HL-60 (cell line): ENCODE measurements around the gene MYO1B.

Experiments used
- DNase-seq, 2 experiments: peaks; one replicate each; pipeline ENCODE4 v3.0.0-alpha.2; 2010 to 2020; ENCODE audit warnings: low read depth in 1 of 2, low spot score in 1 of 2
- H3K27ac ChIP-seq: fragments of 250-450 bp; sonication (Bioruptor Pico); replicated peaks from 2 replicates; pipeline ENCODE4 v1.5.1; 2020; ENCODE audit warnings: mild to moderate bottlenecking, moderate library complexity
- H3K27me3 ChIP-seq: fragments of 250-450 bp; sonication (Bioruptor Pico); 2 replicates; pipeline ENCODE4 v1.5.1; 2021; ENCODE audit warnings: mild to moderate bottlenecking, moderate library complexity; ENCODE audit not compliant: insufficient read depth, poor library complexity, severe bottlenecking
- H3K4me3 ChIP-seq: replicated peaks from 2 replicates; pipeline ENCODE4 v1.5.1; 2011; ENCODE audit warnings: mild to moderate bottlenecking, control low read depth, low read length; ENCODE audit not compliant: insufficient read depth
- CTCF ChIP-seq: IDR thresholded peaks from one replicate; pipeline ENCODE4 v1.5.1; 2011; ENCODE audit warnings: low read length, control low read depth, inconsistent platforms; ENCODE audit not compliant: insufficient read depth
- GABPA ChIP-seq: IDR thresholded peaks from 2 replicates; pipeline ENCODE4 v1.6.1; 2012; ENCODE audit warnings: low read depth
- POLR2AphosphoS5 ChIP-seq: IDR thresholded peaks from 2 replicates; pipeline ENCODE4 v1.6.1; 2012; ENCODE audit warnings: low read depth
- SPI1 ChIP-seq: IDR thresholded peaks from 2 replicates; pipeline ENCODE4 v1.6.1; 2012; ENCODE audit warnings: low read depth, mild to moderate bottlenecking, borderline replicate concordance
- TF ChIP-seq, protein P1 (sequence below): IDR thresholded peaks from 2 replicates; pipeline ENCODE4 v1.6.1; 2012; ENCODE audit warnings: low read depth; ENCODE audit not compliant: insufficient replicate concordance

The MYO1B gene

GRCh38 chr2:191250400-191250799 lies 5.2 kb downstream of the MYO1B start:
- TF ChIP-seq, protein P1, sequence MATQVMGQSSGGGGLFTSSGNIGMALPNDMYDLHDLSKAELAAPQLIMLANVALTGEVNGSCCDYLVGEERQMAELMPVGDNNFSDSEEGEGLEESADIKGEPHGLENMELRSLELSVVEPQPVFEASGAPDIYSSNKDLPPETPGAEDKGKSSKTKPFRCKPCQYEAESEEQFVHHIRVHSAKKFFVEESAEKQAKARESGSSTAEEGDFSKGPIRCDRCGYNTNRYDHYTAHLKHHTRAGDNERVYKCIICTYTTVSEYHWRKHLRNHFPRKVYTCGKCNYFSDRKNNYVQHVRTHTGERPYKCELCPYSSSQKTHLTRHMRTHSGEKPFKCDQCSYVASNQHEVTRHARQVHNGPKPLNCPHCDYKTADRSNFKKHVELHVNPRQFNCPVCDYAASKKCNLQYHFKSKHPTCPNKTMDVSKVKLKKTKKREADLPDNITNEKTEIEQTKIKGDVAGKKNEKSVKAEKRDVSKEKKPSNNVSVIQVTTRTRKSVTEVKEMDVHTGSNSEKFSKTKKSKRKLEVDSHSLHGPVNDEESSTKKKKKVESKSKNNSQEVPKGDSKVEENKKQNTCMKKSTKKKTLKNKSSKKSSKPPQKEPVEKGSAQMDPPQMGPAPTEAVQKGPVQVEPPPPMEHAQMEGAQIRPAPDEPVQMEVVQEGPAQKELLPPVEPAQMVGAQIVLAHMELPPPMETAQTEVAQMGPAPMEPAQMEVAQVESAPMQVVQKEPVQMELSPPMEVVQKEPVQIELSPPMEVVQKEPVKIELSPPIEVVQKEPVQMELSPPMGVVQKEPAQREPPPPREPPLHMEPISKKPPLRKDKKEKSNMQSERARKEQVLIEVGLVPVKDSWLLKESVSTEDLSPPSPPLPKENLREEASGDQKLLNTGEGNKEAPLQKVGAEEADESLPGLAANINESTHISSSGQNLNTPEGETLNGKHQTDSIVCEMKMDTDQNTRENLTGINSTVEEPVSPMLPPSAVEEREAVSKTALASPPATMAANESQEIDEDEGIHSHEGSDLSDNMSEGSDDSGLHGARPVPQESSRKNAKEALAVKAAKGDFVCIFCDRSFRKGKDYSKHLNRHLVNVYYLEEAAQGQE: no peak
- no peak for TF ChIP-seq POLR2AphosphoS5
- no peak for TF ChIP-seq SPI1
- no peak for TF ChIP-seq CTCF
- TF ChIP-seq GABPA: no peak
- H3K4me3 ChIP-seq: no peak overlapping the region
- H3K27me3 ChIP-seq: peaks cover 17% of the 10 kb centered on the region
- no peak overlapping the region for H3K27ac ChIP-seq
- DNase-seq: no peak

GRCh38 chr2:191250986-191251385 lies 5.8 kb downstream of the MYO1B start:
- peaks cover 13% of the 10 kb centered on the region for H3K27me3 ChIP-seq
- DNase-seq: no peak
- no peak for TF ChIP-seq GABPA
- TF ChIP-seq POLR2AphosphoS5: no peak
- TF ChIP-seq, protein P1: no peak
- no peak for TF ChIP-seq CTCF
- no peak for TF ChIP-seq SPI1
- H3K27ac ChIP-seq: no peak overlapping the region
- H3K4me3 ChIP-seq: no peak overlapping the region

GRCh38 chr2:191252699-191253098 lies 7.5 kb downstream of the MYO1B start:
- DNase-seq: no peak
- TF ChIP-seq POLR2AphosphoS5: no peak
- TF ChIP-seq GABPA: no peak
- no peak for TF ChIP-seq SPI1
- TF ChIP-seq CTCF: no peak
- TF ChIP-seq, protein P1: no peak

More at GRCh38 chr2:191252699-191253098, 7.5 kb downstream of the MYO1B start:
- peaks cover 5% of the 10 kb centered on the region for H3K27me3 ChIP-seq
- no peak overlapping the region for H3K27ac ChIP-seq
- H3K4me3 ChIP-seq: no peak overlapping the region
